Measurements from ENCODE around the gene CCDC92. TPM values are rescaled to one million over a fixed set of nuclear protein-coding genes. Genes with fewer than 3 reads are reported as not detected.

Gene CCDC92
- total and polyA plus RNA-seq, 10 of the 15 experiments (the other 5 are each of a cell fraction or from before 2014, with no cell fraction given) = 0.53 to 11.8 (median 4.2) TPM

GRCh38 chr12:123898673-123899072 is 74.0 kb downstream of the CCDC92 start:
- intact Hi-C loops (cut with micrococcal nuclease; ENCODE audit: unreplicated experiment) = no loop called here
- DNase-seq (ENCODE audit: low read depth, low spot score) = no peak
- SMC1A ChIA-PET (ENCODE audit: uncharacterized antibody, unreplicated experiment) = no interaction called here
- TF ChIP-seq STAT1 (conservative IDR thresholded peaks at IDR 0.05) (no peak), PKNOX1 (IDR thresholded peaks at IDR 0.05) (no peak), MLLT1 (IDR thresholded peaks at IDR 0.05) (no peak), RFX5 (IDR thresholded peaks at IDR 0.05; ENCODE audit: low read depth, low read length) (no peak), PML (IDR thresholded peaks at IDR 0.05; ENCODE audit: low read length) (no peak), POLR2AphosphoS2 (IDR thresholded peaks at IDR 0.05; ENCODE audit: low read depth, low read length) (no peak), BCL3 (IDR thresholded peaks at IDR 0.05; ENCODE audit: borderline replicate concordance, insufficient read depth, low read depth, low read length, poor library complexity, severe bottlenecking) (no peak), IRF4 (IDR thresholded peaks at IDR 0.05; ENCODE audit: low read depth, low read length) (no peak), ZNF274 (IDR thresholded peaks at IDR 0.05; ENCODE audit: insufficient read depth, insufficient read length) (no peak), CTCF (IDR thresholded peaks at IDR 0.05 in 2 of 3, conservative IDR thresholded peaks at IDR 0.05 in 1 of 3; ENCODE audit: control insufficient read depth in 2 of 3, extremely low read depth in 1 of 3, insufficient read depth in 1 of 3, low read depth in 3 of 3, low read length in 3 of 3) (no peak), MTA3 (IDR thresholded peaks at IDR 0.05; ENCODE audit: borderline replicate concordance, low read length) (no peak), RAD21 (IDR thresholded peaks at IDR 0.05; ENCODE audit: insufficient read depth, low read depth, low read length) (no peak), CUX1 (IDR thresholded peaks at IDR 0.05; ENCODE audit: insufficient replicate concordance, low read depth, low read length) (no peak), TARDBP (IDR thresholded peaks at IDR 0.05; ENCODE audit: borderline replicate concordance) (no peak)

More at GRCh38 chr12:123898673-123899072, 74.0 kb downstream of the CCDC92 start:
- CTCF ChIA-PET = interaction anchor here (1.5 kb wide), 1 partner anchor 85 kb away, joined by 6 read pairs; no protein-coding TSS in a partner anchor
- H3K9me3 ChIP-seq (replicated peaks; ENCODE audit: control insufficient read depth, insufficient read depth, low read length) = no peaks in the 10 kb centered on the region
- in situ Hi-C loops (cut with MboI) = no loop called here
- no peak for ATAC-seq
- H3K27ac ChIP-seq (ENCODE audit: control insufficient read depth, insufficient read depth) = no peak overlapping the region
- H3K4me2 ChIP-seq (ENCODE audit: control insufficient read depth, insufficient read depth) = no peak overlapping the region
- RAD21 ChIA-PET (ENCODE audit: unreplicated experiment) = no interaction called here
- WGBS (ENCODE audit: insufficient coverage, insufficient replicate concordance, low lambda C conversion rate, missing lambda C conversion rate) = 59% methylated on average over 18 of the region's 18 CpGs
- no peak overlapping the region for H2AFZ ChIP-seq (ENCODE audit: control insufficient read depth, low read depth, low read length)
- no peaks in the 10 kb centered on the region for H3K79me2 ChIP-seq (ENCODE audit: control insufficient read depth, insufficient read depth, low read length)
- FAIRE-seq = no peak
- no peaks in the 10 kb centered on the region for H4K20me1 ChIP-seq (ENCODE audit: control insufficient read depth, insufficient read depth)
- BruUV-seq (replicated peaks) = no TSS peak
- no peak overlapping the region for H3K9ac ChIP-seq (ENCODE audit: control insufficient read depth, insufficient read depth, low read length)
- no peaks in the 10 kb centered on the region; a peak in 2 of 4 replicates for H3K27me3 ChIP-seq (replicated peaks in 1 of 2; ENCODE audit: control insufficient read depth in 2 of 2, insufficient read depth in 2 of 2, low read length in 1 of 2)
- POLR2A ChIA-PET = no interaction called here
- H3K36me3 ChIP-seq (ENCODE audit: control insufficient read depth in 2 of 2, insufficient read depth in 2 of 2, low read length in 1 of 2) = no peaks in the 10 kb centered on the region
- H3K4me1 ChIP-seq (ENCODE audit: control insufficient read depth, insufficient read depth, low read length) = no peaks in the 10 kb centered on the region
- H3K4me3 ChIP-seq = no peak overlapping the region

All from GM12878 (cell line).